ENCODE results near the gene SETBP1.

Gene SETBP1

GRCh38 chr18:44759925-44760342 lies 79.2 kb downstream of the SETBP1 start:
- no peak for DNase-seq (ENCODE audit: low read depth in 2 of 2)

- DNase-seq (ENCODE audit: low read depth in 2 of 2) = no peak
These were observed 81.1 kb downstream of the SETBP1 start for GRCh38 chr18:44761812-44762211.

- no peak for DNase-seq (ENCODE audit: low read depth in 2 of 2)
These were observed 82.6 kb downstream of the SETBP1 start for GRCh38 chr18:44763327-44763726.

DNA sequence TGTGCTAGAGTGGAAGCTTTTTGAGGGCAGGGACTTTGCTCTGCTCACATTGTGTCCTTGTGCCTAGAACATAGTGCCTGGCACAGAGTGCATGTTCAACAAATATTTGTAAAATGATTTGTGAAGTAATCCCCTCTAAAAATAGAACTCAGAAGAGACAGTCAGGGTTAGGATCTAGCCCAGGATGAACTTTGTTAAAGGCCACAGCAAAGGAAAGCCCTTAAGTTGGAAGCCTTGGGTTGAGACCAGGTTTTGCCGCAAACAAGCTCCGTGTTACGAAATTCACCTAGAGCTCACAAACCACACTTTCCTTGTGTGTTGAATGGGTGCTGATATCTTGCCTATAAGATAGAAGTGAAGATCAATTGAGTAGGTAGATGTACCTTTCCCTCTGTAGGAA lies 84.2 kb downstream of the SETBP1 start:
- DNase-seq (ENCODE audit: low read depth in 2 of 2) = no peak

GRCh38 chr18:44765456-44765855 lies 84.8 kb downstream of the SETBP1 start:
- no peak for DNase-seq (ENCODE audit: low read depth in 2 of 2)

GRCh38 chr18:44766450-44766849 lies 85.8 kb downstream of the SETBP1 start:
- no peak for DNase-seq (ENCODE audit: low read depth in 2 of 2)

DNA sequence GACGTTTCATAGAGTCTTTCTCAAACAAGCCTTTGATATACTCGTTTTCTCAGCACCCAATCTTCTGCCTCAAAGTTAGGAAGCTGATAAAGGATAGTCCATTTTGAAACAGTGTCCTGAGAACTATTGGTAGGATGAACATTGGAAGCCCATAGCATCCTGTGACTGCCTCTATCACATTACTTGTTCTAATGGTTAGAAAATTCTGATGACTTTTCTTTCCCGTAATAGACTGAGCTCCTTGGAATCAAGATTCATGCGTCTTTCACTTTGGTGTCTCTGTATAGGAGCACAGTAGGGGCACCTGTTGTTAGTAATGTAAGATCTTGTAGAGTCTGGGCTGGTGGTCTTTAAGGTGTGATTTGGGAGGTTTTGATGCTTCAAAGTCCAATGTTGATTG lies 87.1 kb downstream of the SETBP1 start:
- DNase-seq (ENCODE audit: low read depth in 2 of 2) = no peak

GRCh38 chr18:44770641-44771040 lies 90.0 kb downstream of the SETBP1 start:
- no peak for DNase-seq (ENCODE audit: low read depth in 2 of 2)

- DNase-seq (ENCODE audit: low read depth in 2 of 2) = no peak
These were observed 90.9 kb downstream of the SETBP1 start for GRCh38 chr18:44771572-44771955.

DNA sequence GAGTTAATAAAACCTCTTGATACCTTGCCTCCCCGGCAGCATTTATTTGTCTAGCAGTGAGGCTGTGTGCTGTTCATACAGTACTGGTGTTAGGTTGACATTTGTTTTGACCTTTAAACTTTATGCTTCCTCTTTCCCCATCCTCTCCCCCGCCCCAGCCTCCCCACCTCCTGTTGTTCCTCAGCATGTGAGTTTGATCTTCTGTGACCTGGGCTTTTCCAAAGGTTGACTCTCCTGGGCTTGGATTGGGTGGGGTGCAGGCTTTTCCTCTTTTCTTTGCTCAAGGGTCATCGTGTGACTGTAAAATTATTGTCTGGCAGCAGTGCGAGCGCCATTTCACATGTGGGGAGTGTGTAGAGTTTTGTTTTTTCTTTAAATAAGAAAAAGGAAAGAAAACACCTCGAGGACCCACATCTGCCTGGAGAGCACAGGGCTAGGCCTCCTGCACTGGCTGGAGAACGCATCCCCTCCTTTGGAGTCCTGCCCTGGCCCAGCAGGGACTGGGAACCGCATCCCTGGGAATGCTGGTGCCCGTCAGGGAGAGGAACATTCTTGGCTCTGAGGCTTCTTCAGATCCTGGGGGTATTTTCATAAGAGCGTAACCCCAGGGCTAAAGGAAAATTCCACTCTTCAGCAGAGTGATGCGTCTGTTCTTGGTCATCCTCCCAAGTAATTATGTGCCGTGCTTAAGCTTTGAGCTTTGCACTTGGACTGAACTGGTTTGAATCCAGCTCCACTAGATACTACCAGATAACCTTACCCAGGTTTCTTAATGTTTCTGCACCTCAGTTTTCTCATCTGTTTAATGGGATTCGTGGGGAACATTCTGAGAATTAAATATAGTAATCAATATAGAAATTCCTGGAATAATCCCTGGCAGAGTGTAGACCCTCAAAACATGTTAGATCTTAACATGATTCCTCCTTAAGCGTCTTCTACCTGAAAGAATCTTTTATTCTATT lies 91.5 kb downstream of the SETBP1 start:
- DNase-seq (ENCODE audit: low read depth in 2 of 2) = no peak

DNA sequence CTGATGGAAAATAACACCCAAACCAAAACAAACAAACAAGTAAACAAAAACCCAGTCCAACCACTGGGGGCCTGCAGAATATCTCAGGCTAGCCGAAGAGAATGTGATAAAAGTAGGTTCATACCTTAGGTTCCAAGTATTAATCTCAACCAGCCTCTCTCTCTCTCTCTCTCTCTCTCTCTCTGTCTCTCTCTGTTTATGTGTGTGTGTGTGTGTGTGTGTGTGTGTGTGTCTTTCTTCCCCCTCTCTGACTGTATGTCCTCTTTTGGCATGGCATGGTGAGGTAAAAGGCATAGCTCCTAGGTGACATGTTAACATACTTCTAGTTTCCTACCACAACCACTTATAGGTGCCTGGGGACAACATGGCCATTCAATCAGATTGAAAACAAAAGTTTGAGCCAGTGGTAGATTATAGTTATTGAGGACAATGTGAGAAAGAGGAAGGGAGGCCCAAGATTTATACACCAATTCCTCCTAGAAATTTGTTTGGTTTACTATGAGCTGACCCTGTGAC lies 93.0 kb downstream of the SETBP1 start:
- DNase-seq (ENCODE audit: low read depth in 2 of 2) = no peak

DNA sequence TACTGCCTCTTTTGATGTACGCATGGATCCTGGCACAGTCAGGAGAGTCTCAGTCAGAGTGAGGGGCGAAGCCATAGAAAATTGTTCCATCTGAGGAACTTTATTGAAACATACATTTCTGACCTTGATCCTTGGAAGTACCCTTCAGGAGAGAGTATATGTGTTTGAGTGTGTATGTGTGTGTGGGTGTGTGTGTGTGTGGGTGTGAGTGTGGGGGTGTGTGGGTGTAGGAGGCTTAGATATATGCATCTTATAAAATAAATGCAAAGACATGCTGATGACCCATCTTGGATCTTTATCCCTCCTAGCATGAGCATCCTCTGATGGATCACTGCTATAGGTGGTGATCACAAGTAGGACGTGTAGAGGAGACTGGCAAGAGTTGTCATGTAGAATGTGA lies 93.5 kb downstream of the SETBP1 start:
- no peak for DNase-seq (ENCODE audit: low read depth in 2 of 2)

DNA sequence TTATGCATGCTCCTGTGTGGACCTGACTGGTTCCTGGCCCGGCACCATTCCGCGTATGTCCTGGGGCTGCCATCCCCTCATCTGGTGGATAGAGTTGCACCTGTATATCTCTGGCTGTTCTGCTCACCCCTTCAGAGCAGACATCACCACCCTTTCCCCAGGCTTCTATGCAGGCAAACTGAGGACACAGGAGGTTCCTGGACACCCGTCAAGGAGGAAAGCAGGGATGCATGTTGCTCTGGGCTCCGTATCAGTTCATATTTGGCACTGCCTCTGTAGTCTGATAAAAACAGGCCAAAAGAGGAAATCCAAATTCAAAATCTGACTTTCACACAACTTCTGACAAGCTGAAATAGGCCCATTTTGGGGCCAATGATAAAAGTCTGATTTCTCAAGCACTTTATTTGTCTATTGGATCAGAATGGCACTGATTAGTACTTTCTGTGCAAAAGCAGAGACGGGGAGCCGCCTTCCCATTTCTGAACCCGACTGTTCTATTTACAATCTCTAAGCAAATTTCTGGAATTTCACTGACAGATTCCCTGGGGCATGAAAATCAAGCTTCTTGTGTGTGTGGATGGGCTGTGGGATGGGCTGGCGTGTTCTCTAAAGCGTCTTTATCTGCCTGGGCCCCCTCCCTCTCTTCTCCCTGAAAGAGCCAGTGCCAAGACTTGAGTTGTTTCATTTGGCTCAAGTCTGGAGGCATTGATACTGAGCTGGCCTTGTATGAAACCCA lies 96.9 kb downstream of the SETBP1 start:
- DNase-seq (ENCODE audit: low read depth in 2 of 2) = no peak

- no peak for DNase-seq (ENCODE audit: low read depth in 2 of 2)
These were observed 98.1 kb downstream of the SETBP1 start for GRCh38 chr18:44778788-44779187.

DNA sequence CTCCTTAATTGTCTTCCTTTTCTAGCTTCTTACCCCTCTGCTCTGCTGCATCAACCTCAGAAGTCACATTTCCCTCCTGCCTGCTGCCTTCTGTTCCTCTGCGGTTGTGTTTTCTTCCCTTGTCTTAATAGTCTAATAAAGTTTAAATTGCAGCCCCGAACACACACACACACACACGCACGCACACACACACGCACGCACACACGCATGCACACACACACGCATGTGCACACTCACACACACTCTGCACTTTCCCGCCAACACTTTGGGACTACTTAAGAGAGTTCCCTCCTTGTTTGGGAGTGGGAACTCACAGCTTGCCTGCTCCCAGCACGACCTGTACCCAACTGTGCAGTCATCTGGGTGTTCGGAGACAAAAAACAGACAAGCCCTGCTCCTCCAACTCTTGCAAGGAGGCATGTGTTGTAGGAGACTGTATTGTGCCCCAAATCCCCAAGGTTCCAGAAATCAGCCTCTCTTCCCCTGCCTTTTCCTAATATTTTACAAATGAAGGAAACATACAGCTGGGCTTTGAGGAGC lies 99.1 kb downstream of the SETBP1 start:
- no peak for DNase-seq (ENCODE audit: low read depth in 2 of 2)

DNA sequence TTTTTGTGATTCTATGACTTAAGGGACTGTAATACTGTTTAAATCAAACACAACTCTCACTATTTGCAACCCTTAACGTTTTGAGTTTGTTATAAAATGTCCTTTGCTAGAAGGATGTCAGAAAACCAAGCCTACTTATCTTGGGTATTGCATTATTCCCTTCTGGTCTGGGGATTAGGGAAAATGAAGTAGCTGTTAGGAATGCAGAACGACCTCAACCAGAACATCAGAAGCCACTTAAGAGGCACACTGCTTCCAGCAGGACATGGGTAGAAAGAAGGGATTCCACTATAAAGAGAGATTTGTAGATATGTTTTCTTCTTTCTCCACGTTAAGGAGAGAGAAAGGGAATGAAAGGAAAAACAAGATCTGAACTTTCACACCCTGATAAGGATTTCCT lies 101.2 kb downstream of the SETBP1 start:
- DNase-seq (ENCODE audit: low read depth in 2 of 2) = no peak

- no peak for DNase-seq (ENCODE audit: low read depth in 2 of 2)
These were observed 101.9 kb downstream of the SETBP1 start for GRCh38 chr18:44782617-44783016.

DNA sequence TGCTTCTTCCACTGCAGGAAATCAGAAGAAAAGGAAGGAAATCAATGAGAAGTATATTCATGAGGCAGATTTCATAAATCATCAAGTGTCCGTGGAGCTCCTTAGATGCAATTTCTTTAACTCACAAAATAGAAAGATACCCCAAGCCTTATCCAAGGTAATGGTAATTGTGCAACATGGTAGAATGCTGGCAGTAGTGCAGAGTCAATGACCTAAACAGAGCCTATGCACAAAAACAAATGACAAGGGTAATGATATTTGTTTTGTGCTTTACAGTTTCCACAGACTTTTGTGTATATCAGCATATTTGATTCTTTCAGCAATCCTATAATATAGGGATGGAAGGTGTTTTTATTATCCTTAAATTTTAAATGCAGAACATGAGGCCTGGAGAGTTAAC lies 102.7 kb downstream of the SETBP1 start:
- no peak for DNase-seq (ENCODE audit: low read depth in 2 of 2)

- no peak for DNase-seq (ENCODE audit: low read depth in 2 of 2)
These were observed 105.6 kb downstream of the SETBP1 start for GRCh38 chr18:44786257-44786656.

DNA sequence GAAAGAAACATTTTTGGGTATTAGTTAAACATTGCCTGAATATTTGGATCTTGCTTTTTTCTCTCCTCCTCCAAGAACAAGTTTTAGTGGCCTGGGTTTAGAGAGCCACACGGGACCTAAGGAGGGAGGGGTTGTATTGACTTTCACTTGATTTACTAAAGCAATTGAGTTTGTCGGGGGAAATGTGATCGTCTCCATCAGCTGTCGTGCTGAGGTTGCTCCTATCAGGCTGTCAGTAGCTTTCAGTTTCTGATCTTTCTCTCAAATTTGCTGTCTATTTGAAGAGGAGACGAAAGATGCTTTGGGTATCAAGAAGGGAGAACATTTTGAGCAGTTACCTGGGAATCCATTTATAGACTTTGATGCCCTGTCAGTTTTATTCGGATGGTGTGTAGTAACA lies 106.0 kb downstream of the SETBP1 start:
- DNase-seq (ENCODE audit: low read depth in 2 of 2) = no peak

- no peak for DNase-seq (ENCODE audit: low read depth in 2 of 2)
These were observed 107.6 kb downstream of the SETBP1 start for GRCh38 chr18:44788334-44788733.

- no peak for DNase-seq (ENCODE audit: low read depth in 2 of 2)
These were observed 109.0 kb downstream of the SETBP1 start for GRCh38 chr18:44789710-44790109.

GRCh38 chr18:44790860-44791259 lies 110.2 kb downstream of the SETBP1 start:
- DNase-seq (ENCODE audit: low read depth in 2 of 2) = no peak

All from stimulated activated CD8-positive, alpha-beta memory T cell treated with anti-CD3 and anti-CD28 coated beads, Interleukin-15, amount 100 ng/mL, for 48 hours (primary cell).